ENCODE measurements around the gene UMODL1. TPM values are rescaled to one million over a fixed set of nuclear protein-coding genes. Genes with fewer than 3 reads are reported as not detected.

The UMODL1 gene
- total and polyA plus RNA-seq, 2 of the 13 experiments (the other 11 are each of a cell fraction or from before 2014, with no cell fraction given) = not detected

- TF ChIP-seq ZNF616 (CRISPR knock-in tag; IDR thresholded peaks at IDR 0.05; ENCODE audit: low read depth) = no peak
- no peak for TF ChIP-seq ZNF746 (CRISPR knock-in tag; IDR thresholded peaks at IDR 0.05)
- TF ChIP-seq HMGXB3 (CRISPR knock-in tag; IDR thresholded peaks at IDR 0.05; ENCODE audit: borderline replicate concordance) = no peak
- no peak for TF ChIP-seq ARHGAP35 (CRISPR knock-in tag; IDR thresholded peaks at IDR 0.05; ENCODE audit: borderline replicate concordance)
- TF ChIP-seq PBX3 (CRISPR knock-in tag; IDR thresholded peaks at IDR 0.05; ENCODE audit: borderline replicate concordance) = no peak
- no peak for TF ChIP-seq TCF7L2 (IDR thresholded peaks at IDR 0.05; ENCODE audit: low read depth, low read length)
- no peak for TF ChIP-seq NRL (CRISPR knock-in tag; IDR thresholded peaks at IDR 0.05; ENCODE audit: borderline replicate concordance)
- TF ChIP-seq ARID4A (CRISPR knock-in tag; IDR thresholded peaks at IDR 0.05; ENCODE audit: borderline replicate concordance) = no peak
- no peak for TF ChIP-seq ZSCAN31 (CRISPR knock-in tag; IDR thresholded peaks at IDR 0.05; ENCODE audit: low read depth)
- TF ChIP-seq SMC3 (IDR thresholded peaks at IDR 0.05; ENCODE audit: low read length) = no peak
These were observed 82.6 kb downstream of the UMODL1 start (continued) for GRCh38 chr21:42153746-42154145.
